Measurements from ENCODE around the gene EIF3D.

The EIF3D gene

GRCh38 chr22:36550701-36551495 lies 21.9 kb upstream of the EIF3D start:
- Histone ChIP-seq H3K36me3 (ENCODE audit: insufficient read depth) (no peaks in the 10 kb centered on the region), H3K9ac (no peak overlapping the region), H3K79me2 (ENCODE audit: insufficient read depth, low read depth) (no peaks in the 10 kb centered on the region), H2AFZ (ENCODE audit: low read depth) (no peak overlapping the region), H4K20me1 (ENCODE audit: insufficient read depth) (no peaks in the 10 kb centered on the region), H3K27me3 (ENCODE audit: insufficient read depth, low read depth) (peaks cover 85% of the 10 kb centered on the region), H3K4me3 (IDR thresholded peaks at IDR 0.05; ENCODE audit: insufficient read depth, low read depth, low read length) (no peak overlapping the region), H3K4me1 (ENCODE audit: low read depth, poor library complexity, severe bottlenecking) (no peaks in the 10 kb centered on the region), H3K27ac (no peak overlapping the region), H3K4me2 (no peak overlapping the region)
- TF ChIP-seq, protein P1, sequence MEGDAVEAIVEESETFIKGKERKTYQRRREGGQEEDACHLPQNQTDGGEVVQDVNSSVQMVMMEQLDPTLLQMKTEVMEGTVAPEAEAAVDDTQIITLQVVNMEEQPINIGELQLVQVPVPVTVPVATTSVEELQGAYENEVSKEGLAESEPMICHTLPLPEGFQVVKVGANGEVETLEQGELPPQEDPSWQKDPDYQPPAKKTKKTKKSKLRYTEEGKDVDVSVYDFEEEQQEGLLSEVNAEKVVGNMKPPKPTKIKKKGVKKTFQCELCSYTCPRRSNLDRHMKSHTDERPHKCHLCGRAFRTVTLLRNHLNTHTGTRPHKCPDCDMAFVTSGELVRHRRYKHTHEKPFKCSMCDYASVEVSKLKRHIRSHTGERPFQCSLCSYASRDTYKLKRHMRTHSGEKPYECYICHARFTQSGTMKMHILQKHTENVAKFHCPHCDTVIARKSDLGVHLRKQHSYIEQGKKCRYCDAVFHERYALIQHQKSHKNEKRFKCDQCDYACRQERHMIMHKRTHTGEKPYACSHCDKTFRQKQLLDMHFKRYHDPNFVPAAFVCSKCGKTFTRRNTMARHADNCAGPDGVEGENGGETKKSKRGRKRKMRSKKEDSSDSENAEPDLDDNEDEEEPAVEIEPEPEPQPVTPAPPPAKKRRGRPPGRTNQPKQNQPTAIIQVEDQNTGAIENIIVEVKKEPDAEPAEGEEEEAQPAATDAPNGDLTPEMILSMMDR (conservative IDR thresholded peaks at IDR 0.05; ENCODE audit: low read depth, low read length), result no peak

- no peak overlapping the region for H3K9ac ChIP-seq
- peaks cover 87% of the 10 kb centered on the region for H3K27me3 ChIP-seq (ENCODE audit: insufficient read depth, low read depth)
- no peaks in the 10 kb centered on the region for H3K36me3 ChIP-seq (ENCODE audit: insufficient read depth)
- H3K4me2 ChIP-seq, result no peak overlapping the region
- no peak overlapping the region for H3K4me3 ChIP-seq (IDR thresholded peaks at IDR 0.05; ENCODE audit: insufficient read depth, low read depth, low read length)
- TF ChIP-seq, protein P1 (conservative IDR thresholded peaks at IDR 0.05; ENCODE audit: low read depth, low read length), result no peak
- no peak overlapping the region for H2AFZ ChIP-seq (ENCODE audit: low read depth)
- H4K20me1 ChIP-seq (ENCODE audit: insufficient read depth), result no peaks in the 10 kb centered on the region
- H3K79me2 ChIP-seq (ENCODE audit: insufficient read depth, low read depth), result no peaks in the 10 kb centered on the region
- H3K27ac ChIP-seq, result no peak overlapping the region
- no peaks in the 10 kb centered on the region for H3K4me1 ChIP-seq (ENCODE audit: low read depth, poor library complexity, severe bottlenecking)
Observed at GRCh38 chr22:36549033-36549432, 20.1 kb upstream of the EIF3D start.

DNA sequence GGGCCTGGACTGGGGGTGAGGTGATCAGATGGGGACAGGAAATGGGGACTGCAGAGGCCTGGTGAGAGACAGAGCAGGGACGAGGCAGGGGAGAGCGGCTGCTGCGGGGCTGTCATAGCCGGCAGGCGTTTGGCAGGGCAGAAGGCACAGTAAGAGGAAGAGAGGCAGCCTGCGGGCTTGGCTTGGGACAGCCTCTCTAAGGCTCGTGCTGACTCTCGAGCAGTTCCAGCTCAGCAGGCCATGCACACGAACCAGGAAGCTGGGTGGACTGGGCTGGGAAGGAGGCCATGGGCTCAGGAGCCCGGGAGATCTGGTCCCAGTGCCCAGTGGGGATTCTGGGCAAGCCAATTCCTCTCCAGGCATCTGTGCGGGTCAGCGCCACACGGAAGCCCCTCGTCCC lies 19.6 kb upstream of the EIF3D start:
- no peaks in the 10 kb centered on the region for H4K20me1 ChIP-seq (ENCODE audit: insufficient read depth)

DNA sequence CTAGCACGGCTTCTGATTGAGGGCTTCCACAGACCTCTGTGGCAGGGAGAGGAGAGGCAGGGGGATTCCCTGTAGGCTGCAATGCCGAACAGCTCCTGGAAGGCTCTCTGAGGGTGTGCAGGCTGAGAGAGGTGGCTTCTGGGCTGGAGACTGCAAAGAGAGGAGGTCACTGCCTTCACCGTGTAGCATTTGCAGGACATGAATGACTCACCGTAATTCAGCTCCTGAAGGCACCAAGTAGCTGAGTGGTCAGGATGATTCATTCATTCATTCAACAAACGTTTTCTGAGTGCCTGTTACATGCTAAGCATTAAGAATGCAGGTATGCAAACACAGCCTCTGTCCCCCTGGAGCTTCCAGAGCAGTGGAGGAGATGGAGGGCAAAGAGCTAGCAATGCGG lies 18.0 kb upstream of the EIF3D start:
- no peaks in the 10 kb centered on the region for H3K36me3 ChIP-seq (ENCODE audit: insufficient read depth)
- no peak overlapping the region for H2AFZ ChIP-seq (ENCODE audit: low read depth)
- H3K4me2 ChIP-seq, result no peak overlapping the region

More for the DNA sequence above, 19.6 kb upstream of the EIF3D start:
- H3K79me2 ChIP-seq (ENCODE audit: insufficient read depth, low read depth), result no peaks in the 10 kb centered on the region
- H3K4me2 ChIP-seq, result no peak overlapping the region
- H3K27me3 ChIP-seq (ENCODE audit: insufficient read depth, low read depth), result peaks cover 87% of the 10 kb centered on the region
- H3K36me3 ChIP-seq (ENCODE audit: insufficient read depth), result no peaks in the 10 kb centered on the region
- H3K4me3 ChIP-seq (IDR thresholded peaks at IDR 0.05; ENCODE audit: insufficient read depth, low read depth, low read length), result no peak overlapping the region
- H2AFZ ChIP-seq (ENCODE audit: low read depth), result no peak overlapping the region
- no peak overlapping the region for H3K9ac ChIP-seq
- H3K27ac ChIP-seq, result no peak overlapping the region
- no peaks in the 10 kb centered on the region for H3K4me1 ChIP-seq (ENCODE audit: low read depth, poor library complexity, severe bottlenecking)
- TF ChIP-seq, protein P1 (conservative IDR thresholded peaks at IDR 0.05; ENCODE audit: low read depth, low read length), result no peak

More for the DNA sequence above, 18.0 kb upstream of the EIF3D start:
- no peak overlapping the region for H3K9ac ChIP-seq
- H3K27ac ChIP-seq, result no peak overlapping the region
- H3K4me3 ChIP-seq (IDR thresholded peaks at IDR 0.05; ENCODE audit: insufficient read depth, low read depth, low read length), result no peak overlapping the region
- H3K27me3 ChIP-seq (ENCODE audit: insufficient read depth, low read depth), result peaks cover 79% of the 10 kb centered on the region
- TF ChIP-seq, protein P1 (conservative IDR thresholded peaks at IDR 0.05; ENCODE audit: low read depth, low read length), result no peak
- no peaks in the 10 kb centered on the region for H3K4me1 ChIP-seq (ENCODE audit: low read depth, poor library complexity, severe bottlenecking)
- H3K79me2 ChIP-seq (ENCODE audit: insufficient read depth, low read depth), result no peaks in the 10 kb centered on the region
- H4K20me1 ChIP-seq (ENCODE audit: insufficient read depth), result no peaks in the 10 kb centered on the region

All from KMS-11 (cell line).